ENCODE data around the gene EPS8L1.

DNA sequence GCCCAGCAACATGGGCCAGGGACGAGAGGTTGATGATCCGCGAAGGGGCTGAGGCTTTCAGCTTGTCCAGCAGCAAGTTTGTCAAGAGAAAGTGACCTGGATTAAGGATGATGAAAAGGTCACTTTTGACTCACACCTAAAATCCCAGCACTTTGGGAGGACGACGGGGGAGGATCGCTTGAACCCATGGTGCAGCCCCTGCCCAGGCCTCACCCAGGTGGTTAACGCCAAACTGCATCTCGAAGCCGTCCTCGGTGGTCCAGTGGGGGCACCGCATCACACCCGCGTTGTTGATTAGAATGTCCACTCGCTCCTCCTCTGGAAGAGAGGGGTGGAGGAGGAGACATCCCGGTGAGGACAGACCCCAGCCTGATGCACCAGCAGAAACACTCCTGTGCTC lies 27.2 kb upstream of the EPS8L1 start:
- TF ChIP-seq TCF12 (IDR thresholded peaks at IDR 0.05; ENCODE audit: low read depth) (no peak), RAD21 (IDR thresholded peaks at IDR 0.05; ENCODE audit: low read depth) (no peak), FOXM1 (IDR thresholded peaks at IDR 0.05; ENCODE audit: borderline replicate concordance, low read depth) (no peak), TEAD4 (IDR thresholded peaks at IDR 0.05) (no peak), REST (IDR thresholded peaks at IDR 0.05; ENCODE audit: low read depth) (no peak), EP300 (IDR thresholded peaks at IDR 0.05; ENCODE audit: borderline replicate concordance) (no peak), YY1 (IDR thresholded peaks at IDR 0.05; ENCODE audit: low read depth) (no peak), USF1 (IDR thresholded peaks at IDR 0.05) (no peak), CREB1 (IDR thresholded peaks at IDR 0.05; ENCODE audit: low read depth) (no peak), TAF1 (IDR thresholded peaks at IDR 0.05; ENCODE audit: low read depth) (no peak)
- TF ChIP-seq, protein P1, sequence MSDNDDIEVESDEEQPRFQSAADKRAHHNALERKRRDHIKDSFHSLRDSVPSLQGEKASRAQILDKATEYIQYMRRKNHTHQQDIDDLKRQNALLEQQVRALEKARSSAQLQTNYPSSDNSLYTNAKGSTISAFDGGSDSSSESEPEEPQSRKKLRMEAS (IDR thresholded peaks at IDR 0.05) = no peak

All from Ishikawa (cell line).